SK-N-SH treated with all-trans-retinoic acid at 6 μM for 48 hours (cell line): ENCODE data around the gene PTPRG.

Experiments
- ARNTL ChIP-seq: fragments of 450-650 bp; formaldehyde crosslinking; IDR thresholded peaks from 2 replicates; pipeline ENCODE4 v1.5.0; 2020; ENCODE audit warnings: low read depth, mild to moderate bottlenecking, moderate library complexity, borderline replicate concordance
- OSR1 ChIP-seq: fragments of 250-450 bp; sonication (Bioruptor Pico); IDR thresholded peaks from 2 replicates; pipeline ENCODE4 v1.8.0; 2022; ENCODE audit warnings: moderate library complexity, mild to moderate bottlenecking, inconsistent platforms
- PATZ1 ChIP-seq: fragments of 250-450 bp; sonication (Bioruptor Pico); IDR thresholded peaks from 2 replicates; pipeline ENCODE4 v1.8.0; 2020; ENCODE audit warnings: mild to moderate bottlenecking, moderate library complexity, borderline replicate concordance
- PPARA ChIP-seq: fragments of 250-450 bp; sonication (Bioruptor Pico); IDR thresholded peaks from 2 replicates; pipeline ENCODE4 v1.5.0; 2020; ENCODE audit warnings: mild to moderate bottlenecking, borderline replicate concordance
- RARB ChIP-seq: fragments of 250-450 bp; sonication (Bioruptor Pico); IDR thresholded peaks from 2 replicates; pipeline ENCODE4 v1.8.0; 2021; ENCODE audit warnings: mild to moderate bottlenecking, moderate library complexity
- ZFP3 ChIP-seq: fragments of 250-450 bp; sonication (Bioruptor Pico); IDR thresholded peaks from 2 replicates; pipeline ENCODE4 v1.5.0; 2020; ENCODE audit warnings: mild to moderate bottlenecking, moderate library complexity
- ZNF8 ChIP-seq: fragments of 450-650 bp; formaldehyde crosslinking; IDR thresholded peaks from 2 replicates; pipeline ENCODE4 v1.5.0; 2020; ENCODE audit warnings: mild to moderate bottlenecking, moderate library complexity

DNA sequence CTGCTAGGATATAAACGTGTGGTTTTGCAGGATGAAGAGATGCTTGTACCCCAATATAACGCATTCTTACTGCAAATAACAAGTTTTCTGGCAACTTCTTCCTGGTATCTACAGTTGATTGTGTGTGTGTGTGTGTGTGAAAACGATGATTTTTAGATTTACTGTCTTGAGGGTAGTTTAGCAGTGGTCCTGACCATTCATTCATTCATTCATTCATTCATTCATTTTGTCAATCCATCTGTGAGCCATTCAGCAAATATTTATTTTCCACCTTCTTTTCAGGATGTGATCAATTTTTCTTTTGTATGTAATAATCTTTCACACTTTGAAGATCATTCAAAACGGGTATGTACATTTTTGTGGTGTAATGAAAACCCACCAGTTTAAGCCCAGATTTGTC, 250.7 kb downstream of the PTPRG start:
- no peak for TF ChIP-seq ZFP3 (CRISPR knock-in tag)
- no peak for TF ChIP-seq OSR1 (CRISPR knock-in tag)
- TF ChIP-seq PPARA (CRISPR knock-in tag): no peak
- TF ChIP-seq ZNF8: no peak
- TF ChIP-seq RARB: no peak
- TF ChIP-seq PATZ1: no peak
- no peak for TF ChIP-seq ARNTL (CRISPR knock-in tag)
